Measurements from ENCODE around the gene CHST3. TPM values are rescaled to one million over a fixed set of nuclear protein-coding genes. Genes with fewer than 3 reads are reported as not detected.

The CHST3 gene
- polyA plus RNA-seq, 1 donor from 2014 or later, result 4.1 TPM

DNA sequence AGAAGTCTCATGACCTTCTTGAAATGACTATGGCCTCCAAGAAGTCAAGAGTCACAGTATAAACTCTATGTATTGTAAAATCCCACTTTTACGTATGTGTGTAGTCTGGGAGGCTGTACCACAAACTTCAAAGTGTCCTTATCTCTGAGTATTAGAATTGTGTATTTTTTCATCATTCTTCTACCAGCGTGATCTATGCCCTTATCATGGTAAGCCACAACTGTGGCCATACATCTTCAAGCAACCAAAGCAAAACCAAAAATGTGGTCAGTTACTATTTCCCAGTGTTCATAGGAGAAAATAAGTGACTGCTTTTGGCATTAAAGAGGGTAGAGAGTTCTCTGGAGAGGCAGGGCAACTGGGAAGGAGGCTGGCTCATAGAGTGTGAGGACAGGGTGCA lies 81.4 kb downstream of the CHST3 start:
- Histone ChIP-seq H3K27me3 (ENCODE audit: insufficient read depth, low read depth, low read length) (no peaks in the 10 kb centered on the region), H3F3A (ENCODE audit: insufficient read depth, low read length, poor library complexity, severe bottlenecking) (no peaks in the 10 kb centered on the region), H3K4me2 (ENCODE audit: low read length) (no peak overlapping the region), H3K79me2 (replicated peaks; ENCODE audit: insufficient read depth, low read length) (no peaks in the 10 kb centered on the region), H2AFZ (ENCODE audit: low read depth, low read length) (no peak overlapping the region), H3K9me2 (ENCODE audit: insufficient read depth, low read length) (no peaks in the 10 kb centered on the region), H3K9ac (ENCODE audit: low read length) (no peak overlapping the region), H4K20me1 (ENCODE audit: insufficient read depth) (no peaks in the 10 kb centered on the region), H3K4me3 (ENCODE audit: low read length) (no peak overlapping the region), H3K27ac (ENCODE audit: low read length) (no peak overlapping the region), H3K9me3 (ENCODE audit: low read length) (no peaks in the 10 kb centered on the region), H3K36me3 (ENCODE audit: insufficient read depth, low read length) (no peaks in the 10 kb centered on the region)
- TF ChIP-seq MXI1 (conservative IDR thresholded peaks at IDR 0.05; ENCODE audit: poor library complexity, severe bottlenecking) (no peak), EZH2 (IDR thresholded peaks at IDR 0.05; ENCODE audit: borderline replicate concordance, insufficient read depth, low read length, poor library complexity, severe bottlenecking) (no peak), EP300 (conservative IDR thresholded peaks at IDR 0.05; ENCODE audit: poor library complexity, severe bottlenecking) (no peak), RAD21 (conservative IDR thresholded peaks at IDR 0.05) (no peak), SMC3 (conservative IDR thresholded peaks at IDR 0.05; ENCODE audit: poor library complexity) (no peak), POLR2AphosphoS5 (IDR thresholded peaks at IDR 0.05) (no peak), TAF1 (IDR thresholded peaks at IDR 0.05; ENCODE audit: low read depth) (no peak)
- TF ChIP-seq, protein P1, sequence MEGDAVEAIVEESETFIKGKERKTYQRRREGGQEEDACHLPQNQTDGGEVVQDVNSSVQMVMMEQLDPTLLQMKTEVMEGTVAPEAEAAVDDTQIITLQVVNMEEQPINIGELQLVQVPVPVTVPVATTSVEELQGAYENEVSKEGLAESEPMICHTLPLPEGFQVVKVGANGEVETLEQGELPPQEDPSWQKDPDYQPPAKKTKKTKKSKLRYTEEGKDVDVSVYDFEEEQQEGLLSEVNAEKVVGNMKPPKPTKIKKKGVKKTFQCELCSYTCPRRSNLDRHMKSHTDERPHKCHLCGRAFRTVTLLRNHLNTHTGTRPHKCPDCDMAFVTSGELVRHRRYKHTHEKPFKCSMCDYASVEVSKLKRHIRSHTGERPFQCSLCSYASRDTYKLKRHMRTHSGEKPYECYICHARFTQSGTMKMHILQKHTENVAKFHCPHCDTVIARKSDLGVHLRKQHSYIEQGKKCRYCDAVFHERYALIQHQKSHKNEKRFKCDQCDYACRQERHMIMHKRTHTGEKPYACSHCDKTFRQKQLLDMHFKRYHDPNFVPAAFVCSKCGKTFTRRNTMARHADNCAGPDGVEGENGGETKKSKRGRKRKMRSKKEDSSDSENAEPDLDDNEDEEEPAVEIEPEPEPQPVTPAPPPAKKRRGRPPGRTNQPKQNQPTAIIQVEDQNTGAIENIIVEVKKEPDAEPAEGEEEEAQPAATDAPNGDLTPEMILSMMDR (IDR thresholded peaks at IDR 0.05; ENCODE audit: poor library complexity, severe bottlenecking), result no peak
- TF ChIP-seq, protein P2, sequence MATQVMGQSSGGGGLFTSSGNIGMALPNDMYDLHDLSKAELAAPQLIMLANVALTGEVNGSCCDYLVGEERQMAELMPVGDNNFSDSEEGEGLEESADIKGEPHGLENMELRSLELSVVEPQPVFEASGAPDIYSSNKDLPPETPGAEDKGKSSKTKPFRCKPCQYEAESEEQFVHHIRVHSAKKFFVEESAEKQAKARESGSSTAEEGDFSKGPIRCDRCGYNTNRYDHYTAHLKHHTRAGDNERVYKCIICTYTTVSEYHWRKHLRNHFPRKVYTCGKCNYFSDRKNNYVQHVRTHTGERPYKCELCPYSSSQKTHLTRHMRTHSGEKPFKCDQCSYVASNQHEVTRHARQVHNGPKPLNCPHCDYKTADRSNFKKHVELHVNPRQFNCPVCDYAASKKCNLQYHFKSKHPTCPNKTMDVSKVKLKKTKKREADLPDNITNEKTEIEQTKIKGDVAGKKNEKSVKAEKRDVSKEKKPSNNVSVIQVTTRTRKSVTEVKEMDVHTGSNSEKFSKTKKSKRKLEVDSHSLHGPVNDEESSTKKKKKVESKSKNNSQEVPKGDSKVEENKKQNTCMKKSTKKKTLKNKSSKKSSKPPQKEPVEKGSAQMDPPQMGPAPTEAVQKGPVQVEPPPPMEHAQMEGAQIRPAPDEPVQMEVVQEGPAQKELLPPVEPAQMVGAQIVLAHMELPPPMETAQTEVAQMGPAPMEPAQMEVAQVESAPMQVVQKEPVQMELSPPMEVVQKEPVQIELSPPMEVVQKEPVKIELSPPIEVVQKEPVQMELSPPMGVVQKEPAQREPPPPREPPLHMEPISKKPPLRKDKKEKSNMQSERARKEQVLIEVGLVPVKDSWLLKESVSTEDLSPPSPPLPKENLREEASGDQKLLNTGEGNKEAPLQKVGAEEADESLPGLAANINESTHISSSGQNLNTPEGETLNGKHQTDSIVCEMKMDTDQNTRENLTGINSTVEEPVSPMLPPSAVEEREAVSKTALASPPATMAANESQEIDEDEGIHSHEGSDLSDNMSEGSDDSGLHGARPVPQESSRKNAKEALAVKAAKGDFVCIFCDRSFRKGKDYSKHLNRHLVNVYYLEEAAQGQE (IDR thresholded peaks at IDR 0.05; ENCODE audit: borderline replicate concordance), result no peak

DNA sequence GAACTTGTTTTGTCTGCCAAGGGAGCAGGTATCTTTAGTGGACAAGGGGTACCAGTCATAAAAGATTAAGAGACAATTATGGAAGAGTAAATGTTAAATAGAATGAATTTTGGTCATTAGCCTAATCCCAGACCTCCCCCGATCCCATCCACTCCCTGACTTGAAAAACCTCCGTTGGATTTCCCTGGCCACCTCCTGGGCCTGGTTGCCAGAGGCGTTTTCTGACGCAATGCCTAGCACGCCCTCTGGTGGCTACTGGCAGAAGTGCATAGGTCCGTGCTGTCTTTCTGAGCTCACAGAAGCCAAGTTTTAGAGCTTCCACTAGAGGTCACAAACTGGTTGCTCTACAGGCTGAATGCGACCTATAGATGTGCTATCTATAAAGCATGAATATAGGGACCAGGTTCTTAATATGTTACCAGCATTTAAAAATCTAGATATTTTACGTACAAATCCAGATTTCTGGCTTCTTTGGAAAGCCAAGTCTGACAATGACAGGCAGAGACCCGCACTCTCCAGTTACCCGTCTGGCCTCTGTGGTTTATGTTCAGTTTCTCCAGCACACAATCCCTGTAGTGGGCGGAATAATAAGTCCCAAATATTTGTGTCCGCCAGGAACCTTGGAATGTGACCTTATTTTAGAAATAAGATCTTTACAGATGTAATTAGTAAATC lies 84.4 kb downstream of the CHST3 start:
- no peaks in the 10 kb centered on the region for H3K36me3 ChIP-seq (ENCODE audit: insufficient read depth, low read length)
- H3K79me2 ChIP-seq (replicated peaks; ENCODE audit: insufficient read depth, low read length), result no peaks in the 10 kb centered on the region
- H3F3A ChIP-seq (ENCODE audit: insufficient read depth, low read length, poor library complexity, severe bottlenecking), result no peaks in the 10 kb centered on the region
- H3K9me2 ChIP-seq (ENCODE audit: insufficient read depth, low read length), result no peaks in the 10 kb centered on the region
- no peak overlapping the region for H3K9ac ChIP-seq (ENCODE audit: low read length)
- H3K9me3 ChIP-seq (ENCODE audit: low read length), result no peaks in the 10 kb centered on the region
- no peak overlapping the region for H3K27ac ChIP-seq (ENCODE audit: low read length)
- no peak overlapping the region for H2AFZ ChIP-seq (ENCODE audit: low read depth, low read length)
- no peak for TF ChIP-seq MXI1 (conservative IDR thresholded peaks at IDR 0.05; ENCODE audit: poor library complexity, severe bottlenecking)
- TF ChIP-seq, protein P1 (IDR thresholded peaks at IDR 0.05; ENCODE audit: poor library complexity, severe bottlenecking), result peak; percentile 99
- no peak for TF ChIP-seq EP300 (conservative IDR thresholded peaks at IDR 0.05; ENCODE audit: poor library complexity, severe bottlenecking)
- TF ChIP-seq POLR2AphosphoS5 (IDR thresholded peaks at IDR 0.05), result no peak
- TF ChIP-seq TAF1 (IDR thresholded peaks at IDR 0.05; ENCODE audit: low read depth), result no peak
- TF ChIP-seq SMC3 (conservative IDR thresholded peaks at IDR 0.05; ENCODE audit: poor library complexity), result peak; percentile 97
- TF ChIP-seq, protein P2 (IDR thresholded peaks at IDR 0.05; ENCODE audit: borderline replicate concordance), result no peak
- TF ChIP-seq RAD21 (conservative IDR thresholded peaks at IDR 0.05), result peak; percentile 93
- no peak for TF ChIP-seq EZH2 (IDR thresholded peaks at IDR 0.05; ENCODE audit: borderline replicate concordance, insufficient read depth, low read length, poor library complexity, severe bottlenecking)
- H3K27me3 ChIP-seq (ENCODE audit: insufficient read depth, low read depth, low read length), result no peaks in the 10 kb centered on the region
- H3K4me3 ChIP-seq (ENCODE audit: low read length), result no peak overlapping the region
- H4K20me1 ChIP-seq (ENCODE audit: insufficient read depth), result no peaks in the 10 kb centered on the region
- H3K4me2 ChIP-seq (ENCODE audit: low read length), result no peak overlapping the region
